GM12872 (cell line): ENCODE measurements around the gene FCRL6.

Source experiments
- CTCF ChIP-seq: IDR thresholded peaks from 3 replicates; pipeline ENCODE4 v1.5.1; 2011; ENCODE audit warnings: low read depth, mild to moderate bottlenecking, low read length, moderate library complexity; ENCODE audit not compliant: insufficient read depth

The FCRL6 gene

DNA sequence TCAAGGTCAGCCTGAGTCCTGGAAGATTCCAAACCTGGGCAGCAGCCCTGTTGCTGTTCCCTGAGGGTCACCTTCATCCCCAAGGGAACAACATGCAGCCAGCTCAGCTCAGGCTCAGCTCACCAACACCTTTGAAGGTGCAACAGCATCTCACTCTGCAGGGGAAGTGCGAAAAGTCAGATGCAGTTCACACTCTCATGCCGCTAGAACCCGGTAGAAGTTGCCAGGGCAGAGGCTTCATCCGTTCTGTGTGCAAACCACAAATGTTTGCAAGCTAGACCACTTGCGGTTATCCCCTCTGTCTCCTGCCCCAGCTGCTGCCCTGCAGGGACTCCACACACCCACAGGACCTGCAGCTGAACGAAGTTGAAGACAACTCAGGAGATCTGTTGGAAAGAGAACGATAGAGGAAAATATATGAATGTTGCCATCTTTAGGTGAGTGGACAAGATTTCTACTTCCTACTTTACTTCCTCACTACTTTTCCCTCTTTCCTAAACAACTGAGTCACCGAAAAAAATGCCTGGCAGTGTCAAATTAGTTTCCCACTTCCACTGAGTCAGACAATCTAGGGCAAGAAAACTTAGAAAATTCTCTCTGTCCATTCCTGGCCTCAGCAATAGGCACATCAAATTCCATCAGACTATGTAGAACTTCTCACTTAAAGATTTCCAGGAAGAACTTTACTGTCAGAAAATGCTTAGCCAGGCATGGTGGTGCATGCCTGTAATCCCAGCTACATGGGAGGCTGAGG, 1.8 kb upstream of the FCRL6 start:
- no peak for TF ChIP-seq CTCF

- TF ChIP-seq CTCF: no peak
These were observed 2.0 kb downstream of the FCRL6 start for GRCh38 chr1:159803956-159804689.

DNA sequence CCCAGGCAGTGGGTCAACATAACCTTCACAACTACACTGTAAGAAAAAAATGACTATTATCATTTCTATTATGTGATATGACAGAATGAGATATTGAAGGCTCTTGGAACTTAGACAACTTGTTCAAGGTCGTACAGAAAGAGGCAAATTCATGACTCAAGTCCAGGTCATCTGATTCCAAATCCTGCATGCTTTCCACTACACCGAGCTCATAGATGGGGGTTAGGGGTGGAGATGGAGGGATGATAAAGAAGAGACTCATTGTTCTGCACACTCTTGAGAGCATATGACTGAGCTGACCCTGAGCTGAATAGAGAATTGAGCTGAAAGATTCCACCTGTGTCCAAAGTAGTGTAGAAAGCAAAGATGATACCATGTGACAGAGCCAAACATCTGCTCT, 2.8 kb downstream of the FCRL6 start:
- no peak for TF ChIP-seq CTCF

DNA sequence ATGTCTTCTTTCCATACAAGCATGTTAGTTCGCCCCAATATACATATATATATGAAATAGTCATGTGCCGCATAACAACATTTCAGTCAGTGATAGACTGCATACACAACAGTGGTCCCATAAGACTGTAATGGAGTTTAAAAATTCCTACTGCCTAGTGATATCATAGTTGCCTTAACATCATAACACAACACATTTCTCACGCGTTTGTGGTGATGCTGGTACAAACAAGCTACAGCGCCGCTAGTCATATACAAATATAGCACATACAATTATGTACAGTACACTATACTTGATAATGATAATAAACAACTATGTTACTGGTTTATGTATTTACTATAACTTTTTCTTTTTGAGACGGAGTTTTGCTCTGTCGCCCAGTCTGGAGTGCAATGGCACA, 13.8 kb downstream of the FCRL6 start:
- TF ChIP-seq CTCF: no peak

GRCh38 chr1:159817276-159818041, 15.3 kb downstream of the FCRL6 start:
- no peak for TF ChIP-seq CTCF

GRCh38 chr1:159821171-159821867, 19.2 kb downstream of the FCRL6 start:
- no peak for TF ChIP-seq CTCF

DNA sequence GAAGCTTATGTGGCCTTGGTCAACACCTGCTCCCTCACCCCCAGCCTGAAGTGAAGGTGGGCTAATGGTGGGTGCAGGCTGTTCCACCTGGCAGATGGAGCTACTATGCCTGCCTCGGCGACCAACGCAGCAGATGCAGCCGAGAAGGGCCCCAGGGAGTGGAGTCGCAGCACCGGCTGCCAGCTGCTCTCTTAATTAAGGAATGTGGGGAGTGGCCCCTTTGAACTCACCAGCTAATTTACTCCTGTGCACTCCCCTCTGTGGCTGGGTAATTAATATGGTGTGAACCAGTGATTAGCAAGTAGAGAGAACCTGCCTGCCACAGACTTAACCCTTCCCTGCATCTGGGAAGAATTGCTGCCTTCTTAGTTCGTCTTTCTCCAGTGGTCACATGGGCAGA, 21.2 kb downstream of the FCRL6 start:
- no peak for TF ChIP-seq CTCF
